ENCODE measurements around the gene TMEM250.

DNA sequence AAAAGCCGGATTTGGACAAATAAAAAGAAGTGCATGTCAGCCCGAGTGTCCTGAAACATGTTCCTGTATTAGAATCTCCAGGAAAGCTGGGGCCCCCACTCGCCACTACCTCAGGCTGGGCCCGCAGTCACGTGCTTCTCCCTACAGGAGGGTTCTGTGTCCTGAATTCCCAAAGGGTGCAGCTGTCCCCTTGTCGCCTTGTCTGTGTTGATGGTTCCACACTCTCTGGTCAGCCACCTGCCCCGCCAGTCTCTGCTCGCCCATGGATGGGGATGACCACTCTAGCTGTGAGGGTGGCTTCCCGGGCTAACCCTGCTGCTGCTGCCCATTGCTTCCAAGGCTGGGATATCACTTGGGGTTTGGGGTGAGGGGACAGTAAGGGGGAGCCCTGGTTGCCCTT lies 3.1 kb upstream of the TMEM250 start:
- TF ChIP-seq, protein P1, sequence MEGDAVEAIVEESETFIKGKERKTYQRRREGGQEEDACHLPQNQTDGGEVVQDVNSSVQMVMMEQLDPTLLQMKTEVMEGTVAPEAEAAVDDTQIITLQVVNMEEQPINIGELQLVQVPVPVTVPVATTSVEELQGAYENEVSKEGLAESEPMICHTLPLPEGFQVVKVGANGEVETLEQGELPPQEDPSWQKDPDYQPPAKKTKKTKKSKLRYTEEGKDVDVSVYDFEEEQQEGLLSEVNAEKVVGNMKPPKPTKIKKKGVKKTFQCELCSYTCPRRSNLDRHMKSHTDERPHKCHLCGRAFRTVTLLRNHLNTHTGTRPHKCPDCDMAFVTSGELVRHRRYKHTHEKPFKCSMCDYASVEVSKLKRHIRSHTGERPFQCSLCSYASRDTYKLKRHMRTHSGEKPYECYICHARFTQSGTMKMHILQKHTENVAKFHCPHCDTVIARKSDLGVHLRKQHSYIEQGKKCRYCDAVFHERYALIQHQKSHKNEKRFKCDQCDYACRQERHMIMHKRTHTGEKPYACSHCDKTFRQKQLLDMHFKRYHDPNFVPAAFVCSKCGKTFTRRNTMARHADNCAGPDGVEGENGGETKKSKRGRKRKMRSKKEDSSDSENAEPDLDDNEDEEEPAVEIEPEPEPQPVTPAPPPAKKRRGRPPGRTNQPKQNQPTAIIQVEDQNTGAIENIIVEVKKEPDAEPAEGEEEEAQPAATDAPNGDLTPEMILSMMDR (IDR thresholded peaks at IDR 0.05), result no peak
- no peak for TF ChIP-seq POLR2A (IDR thresholded peaks at IDR 0.05)

Measured in testis (tissue), 2 donors.